A673 (cell line): ENCODE data around the gene CBL. TPM values are rescaled to one million over a fixed set of nuclear protein-coding genes. Genes with fewer than 3 reads are reported as not detected.

ENCODE experiments used
- BruUV-seq: library from RNA; stranded (reverse); fragments of 400-500 nt; replicated peaks from 2 replicates; lab custom pipeline; 2021; lab: Mats Ljungman, UMichigan
- CTCF ChIA-PET: fragments of 300-600 bp; sonication (Branson Sonifier 250); formaldehyde crosslinking; loops from one replicate; lab custom pipeline; 2022; ENCODE audit warnings: antibody characterized with exemption; lab: Charles Lee
- POLR2A ChIA-PET: fragments of 300-600 bp; sonication (Branson Sonifier 250); formaldehyde crosslinking; loops from one replicate; lab custom pipeline; 2022; ENCODE audit warnings: antibody characterized with exemption; ENCODE audit not compliant: low non-redundant PET; lab: Charles Lee
- DNase-seq: peaks from one replicate; pipeline ENCODE4 v3.0.0-alpha.2; 2015; ENCODE audit warnings: low spot score
- H3K27ac ChIP-seq: fragments of 200-600 bp; sonication (generic); 2 replicates; pipeline ENCODE4 v1.5.1; 2016; ENCODE audit warnings: mixed run types, low read depth, mild to moderate bottlenecking, mixed read lengths, antibody characterized with exemption, low read length; ENCODE audit not compliant: poor library complexity, severe bottlenecking
- H3K27me3 ChIP-seq: fragments of 200-600 bp; sonication (generic); replicated peaks from 2 replicates; pipeline ENCODE4 v1.6.1; 2017; ENCODE audit warnings: mixed run types, low read depth, mild to moderate bottlenecking, mixed read lengths, antibody characterized with exemption, low read length; ENCODE audit not compliant: insufficient read depth, poor library complexity
- H3K36me3 ChIP-seq: fragments of 200-600 bp; sonication (generic); 2 replicates; pipeline ENCODE4 v1.6.1; 2016; ENCODE audit warnings: mixed run types, mild to moderate bottlenecking, mixed read lengths, antibody characterized with exemption, low read length; ENCODE audit not compliant: insufficient read depth, poor library complexity, severe bottlenecking
- H3K4me1 ChIP-seq: fragments of 200-600 bp; sonication (generic); 2 replicates; pipeline ENCODE4 v1.6.1; 2017; ENCODE audit warnings: mixed run types, mild to moderate bottlenecking, mixed read lengths, antibody characterized with exemption, low read length; ENCODE audit not compliant: insufficient read depth, poor library complexity, severe bottlenecking
- H3K4me3 ChIP-seq: fragments of 200-600 bp; sonication (generic); 2 replicates; pipeline ENCODE4 v1.5.1; 2016; ENCODE audit warnings: low read depth, mixed run types, mild to moderate bottlenecking, mixed read lengths, low read length; ENCODE audit not compliant: poor library complexity, severe bottlenecking
- H3K9me3 ChIP-seq: fragments of 200-600 bp; sonication (generic); 2 replicates; pipeline ENCODE4 v1.6.1; 2016; ENCODE audit warnings: mixed run types, low read depth, mild to moderate bottlenecking, mixed read lengths, antibody characterized with exemption, low read length; ENCODE audit not compliant: poor library complexity, severe bottlenecking
- CTCF ChIP-seq: fragments of 300-800, 200-600 bp; sonication (generic); conservative IDR thresholded peaks from 2 replicates; pipeline ENCODE4 v1.5.1; 2017; ENCODE audit warnings: low read depth, mild to moderate bottlenecking, antibody characterized with exemption, low read length, moderate library complexity, mixed read lengths
- EZH2 ChIP-seq: fragments of 200-600 bp; sonication (generic); IDR thresholded peaks from 2 replicates; pipeline ENCODE4 v1.6.1; 2017; ENCODE audit warnings: borderline replicate concordance, low read depth, mild to moderate bottlenecking, mixed read lengths, antibody characterized with exemption, low read length; ENCODE audit not compliant: poor library complexity, severe bottlenecking
- intact Hi-C: fragments of 100-400 bp; cut with micrococcal nuclease; formaldehyde crosslinking; loops from one replicate; pipeline ENCODE4 v1.10.0; 2022; ENCODE audit not compliant: unreplicated experiment
- total RNA-seq: library from RNA; stranded (reverse); gene quantifications from 2 replicates; pipeline ENCODE4 v1.2.3, GENCODE V29; 2021

CBL gene
- total RNA-seq, 1 experiment from 2014 or later: 40.7 TPM

GRCh38 chr11:119306373-119306890 is 100.3 kb downstream of the CBL start:
- H3K36me3 ChIP-seq: peaks cover 11% of the 10 kb centered on the region
- CTCF ChIA-PET: no interaction called here
- no peaks in the 10 kb centered on the region for H3K9me3 ChIP-seq
- no peak overlapping the region for H3K4me3 ChIP-seq
- no peak for DNase-seq
- TF ChIP-seq CTCF (no peak), EZH2 (no peak)
- intact Hi-C loops: no loop called here
- POLR2A ChIA-PET: interaction anchor here (0.7 kb wide), 1 partner anchor 28 kb away, joined by 3 read pairs; the partner anchor contains the start of gene RNF26
- no peaks in the 10 kb centered on the region for H3K27me3 ChIP-seq
- no peaks in the 10 kb centered on the region for H3K4me1 ChIP-seq
- H3K27ac ChIP-seq: peak overlapping the region; percentile 21
- BruUV-seq: no TSS peak

- TF ChIP-seq EZH2 (no peak), CTCF (0 out of 2 replicates have a peak, but pooled peaks have one; percentile 12)
- CTCF ChIA-PET: interaction anchor here (0.7 kb wide), 1 partner anchor 230 kb away, joined by 3 read pairs; no protein-coding TSS in a partner anchor
- DNase-seq: no peak
- Histone ChIP-seq H3K9me3 (no peaks in the 10 kb centered on the region), H3K4me3 (no peak overlapping the region), H3K27me3 (no peaks in the 10 kb centered on the region), H3K27ac (no peak overlapping the region), H3K36me3 (peaks cover 9% of the 10 kb centered on the region), H3K4me1 (no peaks in the 10 kb centered on the region)
- intact Hi-C loops: no loop called here
- BruUV-seq: no TSS peak
- POLR2A ChIA-PET: no interaction called here
These were observed 101.1 kb downstream of the CBL start for GRCh38 chr11:119307219-119307618.

- no peaks in the 10 kb centered on the region for H3K9me3 ChIP-seq
- DNase-seq: no peak
- TF ChIP-seq EZH2 (no peak), CTCF (no peak)
- H3K4me3 ChIP-seq: no peak overlapping the region
- H3K27ac ChIP-seq: no peak overlapping the region
- H3K36me3 ChIP-seq: peaks cover 8% of the 10 kb centered on the region
- CTCF ChIA-PET: interaction anchor here (0.6 to 0.7 kb wide), 2 partner anchors 230 to 241 kb away, joined by 3 read pairs; no protein-coding TSS in a partner anchor
- POLR2A ChIA-PET: no interaction called here
- BruUV-seq: no TSS peak
- H3K4me1 ChIP-seq: no peaks in the 10 kb centered on the region
- intact Hi-C loops: no loop called here
- no peaks in the 10 kb centered on the region for H3K27me3 ChIP-seq
These were observed 101.8 kb downstream of the CBL start for GRCh38 chr11:119307974-119308373.
